COLO668 (cell line): ENCODE results near the gene NFAT5.
"Not testable (repeated sequence)": the region's sequence is repeated elsewhere in the genome, so short reads cannot be mapped to it uniquely, and the experiment has no call there.

Experiments used
- DNase-seq: peaks from one replicate; lab custom pipeline; 2025; ENCODE audit not compliant: unreplicated experiment; lab: John Stamatoyannopoulos, UW

The NFAT5 gene

GRCh38 chr16:69706256-69706974, 140.6 kb downstream of the NFAT5 start:
- no peak for DNase-seq

- DNase-seq: no peak
These were observed 141.2 kb downstream of the NFAT5 start for GRCh38 chr16:69706975-69707340.

GRCh38 chr16:69707920-69708683, 142.3 kb downstream of the NFAT5 start:
- no peak for DNase-seq

- no peak for DNase-seq
These were observed 143.8 kb downstream of the NFAT5 start for GRCh38 chr16:69709456-69710084.

GRCh38 chr16:69711115-69711740, 145.5 kb downstream of the NFAT5 start:
- no peak for DNase-seq

- no peak for DNase-seq
These were observed 146.5 kb downstream of the NFAT5 start for GRCh38 chr16:69712277-69712676.

GRCh38 chr16:69712914-69713581, 147.3 kb downstream of the NFAT5 start:
- DNase-seq: no peak

- DNase-seq: no peak
These were observed 151.3 kb downstream of the NFAT5 start for GRCh38 chr16:69717066-69717465.

GRCh38 chr16:69718111-69718764, 152.5 kb downstream of the NFAT5 start:
- DNase-seq: no peak

GRCh38 chr16:69720822-69721430, 155.2 kb downstream of the NFAT5 start:
- DNase-seq: no peak

GRCh38 chr16:69721441-69721957, 155.7 kb downstream of the NFAT5 start:
- no peak for DNase-seq

GRCh38 chr16:69724414-69724873, 158.7 kb downstream of the NFAT5 start:
- no peak for DNase-seq

- no peak for DNase-seq
These were observed 159.3 kb downstream of the NFAT5 start for GRCh38 chr16:69724981-69725479.

- peak; percentile 7 for DNase-seq
These were observed 159.9 kb downstream of the NFAT5 start for GRCh38 chr16:69725480-69726312.

- DNase-seq: peak; percentile 96
These were observed 160.7 kb downstream of the NFAT5 start, which contains the start of gene NQO1 for GRCh38 chr16:69726313-69727060. Gene NQO1 (minus strand): TSS chr16:69726560. CDS start chr16:69726439, 121 bp downstream.

- DNase-seq: peak; percentile 18
These were observed 162.1 kb downstream of the NFAT5 start for GRCh38 chr16:69727916-69728270.

- DNase-seq: not testable (repeated sequence)
These were observed 163.3 kb downstream of the NFAT5 start for GRCh38 chr16:69729030-69729429.

GRCh38 chr16:69731280-69731679, 165.5 kb downstream of the NFAT5 start:
- DNase-seq: not testable (repeated sequence)
